Stimulated activated naive B cell treated with anti-CD40 and anti-IgM and Interleukin-4, amounts not matched to agents 10 μg/mL and 1 μg/mL and 100 μg/mL, for 72 hours (primary cell): Measurements from ENCODE around the gene AMHR2.
A peak's percentile ranks its signal among the peaks of the same experiment; 100 is the strongest.
"Not testable (repeated sequence)": the region's sequence is repeated elsewhere in the genome, so short reads cannot be mapped to it uniquely, and the experiment has no call there.

Source experiments
- ATAC-seq, 2 donors: fragments of 150-1000 bp; cut with Tn5 transposase; replicated peaks; 2 replicates each; pipeline ENCODE4 v1.10.0; 2021; ENCODE audit warnings: moderate library complexity in 1 of 2
- DNase-seq: peaks from one replicate; pipeline ENCODE4 v3.0.0; 2021
- H3K27ac Mint-ChIP-seq: one replicate; pipeline ENCODE4 v1.8.0; 2022; ENCODE audit warnings: mild to moderate bottlenecking, mixed read lengths
- H3K27me3 Mint-ChIP-seq, 2 donors: one replicate each; pipeline ENCODE4 v1.8.0; 2022; ENCODE audit warnings: mixed read lengths in 2 of 2
- H3K36me3 Mint-ChIP-seq, 2 donors: one replicate each; pipeline ENCODE4 v1.8.0; 2022; ENCODE audit warnings: mixed read lengths in 2 of 2, mild to moderate bottlenecking in 1 of 2
- H3K4me1 Mint-ChIP-seq, 2 donors: one replicate each; pipeline ENCODE4 v1.8.0; 2022; ENCODE audit warnings: mixed read lengths in 2 of 2, mild to moderate bottlenecking in 1 of 2
- H3K4me3 Mint-ChIP-seq, 2 donors: one replicate each; pipeline ENCODE4 v1.8.0; 2022; ENCODE audit warnings: mild to moderate bottlenecking in 2 of 2, mixed read lengths in 2 of 2, moderate library complexity in 1 of 2
- H3K9me3 Mint-ChIP-seq, 2 donors: one replicate each; pipeline ENCODE4 v1.8.0; 2022; ENCODE audit warnings: mixed read lengths in 2 of 2, mild to moderate bottlenecking in 1 of 2

AMHR2 gene

GRCh38 chr12:53424626-53425514 lies 1.2 kb downstream of the AMHR2 start:
- no peaks in the 10 kb centered on the region for H3K9me3 Mint-ChIP-seq
- ATAC-seq, result no peak
- no peaks in the 10 kb centered on the region for H3K36me3 Mint-ChIP-seq
- no peak overlapping the region for H3K4me3 Mint-ChIP-seq
- H3K27ac Mint-ChIP-seq, result peak overlapping the region; percentile 34
- no peak for DNase-seq
- H3K27me3 Mint-ChIP-seq, result no peaks in the 10 kb centered on the region
- peaks cover 10 to 19% of the 10 kb centered on the region in 2 donors for H3K4me1 Mint-ChIP-seq

- DNase-seq (no peak), ATAC-seq (no peak)
- H3K27me3 Mint-ChIP-seq, result no peaks in the 10 kb centered on the region
- peaks cover 8 to 15% of the 10 kb centered on the region in 2 donors for H3K4me1 Mint-ChIP-seq
- H3K27ac Mint-ChIP-seq, result no peak overlapping the region
- no peak overlapping the region for H3K4me3 Mint-ChIP-seq
- H3K9me3 Mint-ChIP-seq, result no peaks in the 10 kb centered on the region
- no peaks in the 10 kb centered on the region for H3K36me3 Mint-ChIP-seq
These were observed 2.0 kb downstream of the AMHR2 start for GRCh38 chr12:53425515-53426150.

GRCh38 chr12:53427905-53428594 lies 4.4 kb downstream of the AMHR2 start:
- Mint-ChIP-seq H3K36me3 (no peaks in the 10 kb centered on the region), H3K9me3 (no peaks in the 10 kb centered on the region), H3K27ac (no peak overlapping the region), H3K4me3 (no peak overlapping the region), H3K27me3 (no peaks in the 10 kb centered on the region), H3K4me1 (peaks cover 2 to 4% of the 10 kb centered on the region in 2 donors)
- no peak for DNase-seq
- ATAC-seq, result peak; percentile 53 to 70

- Mint-ChIP-seq H3K27ac (no peak overlapping the region), H3K36me3 (no peaks in the 10 kb centered on the region), H3K4me3 (no peak overlapping the region), H3K27me3 (no peaks in the 10 kb centered on the region), H3K9me3 (no peaks in the 10 kb centered on the region), H3K4me1 (peaks cover 2% of the 10 kb centered on the region in 2 donors)
- DNase-seq, result no peak
- no peak for ATAC-seq
These were observed 5.1 kb downstream of the AMHR2 start for GRCh38 chr12:53428741-53429140.

GRCh38 chr12:53430116-53430515 lies 6.5 kb downstream of the AMHR2 start:
- no peak overlapping the region for H3K4me3 Mint-ChIP-seq
- H3K27ac Mint-ChIP-seq, result no peak overlapping the region
- H3K9me3 Mint-ChIP-seq, result no peaks in the 10 kb centered on the region
- no peak for DNase-seq
- no peaks in the 10 kb centered on the region for H3K27me3 Mint-ChIP-seq
- ATAC-seq, result no peak
- H3K4me1 Mint-ChIP-seq, result peaks cover 0 to 2% of the 10 kb centered on the region in 2 donors
- no peaks in the 10 kb centered on the region for H3K36me3 Mint-ChIP-seq

GRCh38 chr12:53431187-53431586 lies 7.5 kb downstream of the AMHR2 start:
- H3K9me3 Mint-ChIP-seq, result no peaks in the 10 kb centered on the region
- no peaks in the 10 kb centered on the region for H3K36me3 Mint-ChIP-seq
- ATAC-seq (no peak), DNase-seq (no peak)
- H3K4me3 Mint-ChIP-seq, result no peak overlapping the region
- H3K27me3 Mint-ChIP-seq, result no peaks in the 10 kb centered on the region
- H3K4me1 Mint-ChIP-seq, result peaks cover 0 to 2% of the 10 kb centered on the region in 2 donors
- no peak overlapping the region for H3K27ac Mint-ChIP-seq

GRCh38 chr12:53435326-53435725 lies 11.7 kb downstream of the AMHR2 start:
- H3K9me3 Mint-ChIP-seq, H3K4me3 Mint-ChIP-seq, DNase-seq, H3K27ac Mint-ChIP-seq, H3K27me3 Mint-ChIP-seq, ATAC-seq, H3K4me1 Mint-ChIP-seq, H3K36me3 Mint-ChIP-seq: not testable (repeated sequence)

- not testable (repeated sequence) for ATAC-seq
These were observed 15.9 kb downstream of the AMHR2 start for GRCh38 chr12:53439582-53439981.

GRCh38 chr12:53441040-53441833 lies 17.6 kb downstream of the AMHR2 start, which contains the start of gene PRR13:
Gene PRR13, plus strand, starts transcription at chr12:53441734. Its CDS starts 981 bp downstream, at chr12:53442715.
- Mint-ChIP-seq H3K4me1 (peaks cover 22 to 41% of the 10 kb centered on the region in 2 donors), H3K36me3 (peaks cover 29 to 31% of the 10 kb centered on the region in 2 donors), H3K4me3 (peak within 1 kb of the TSS; percentile 89 to 91), H3K27me3 (no peaks in the 10 kb centered on the region), H3K27ac (peak within 1 kb of the TSS; percentile 94), H3K9me3 (no peaks in the 10 kb centered on the region)
- ATAC-seq, result peak; percentile 97 to 99
- DNase-seq, result peak; percentile 96

More at GRCh38 chr12:53439582-53439981, 15.9 kb downstream of the AMHR2 start:
- Mint-ChIP-seq H3K4me1 (peaks cover 13 to 26% of the 10 kb centered on the region in 2 donors), H3K36me3 (peaks cover 18 to 19% of the 10 kb centered on the region in 2 donors)
- H3K9me3 Mint-ChIP-seq, H3K4me3 Mint-ChIP-seq, DNase-seq, H3K27me3 Mint-ChIP-seq, H3K27ac Mint-ChIP-seq: not testable (repeated sequence)

- H3K27ac Mint-ChIP-seq, result peak overlapping the region; percentile 7
- peak overlapping the region; percentile 60 to 89 for H3K4me3 Mint-ChIP-seq
- ATAC-seq (no peak), DNase-seq (no peak)
- H3K4me1 Mint-ChIP-seq, result peaks cover 24 to 52% of the 10 kb centered on the region in 2 donors
- H3K36me3 Mint-ChIP-seq, result peaks cover 42 to 47% of the 10 kb centered on the region in 2 donors
- H3K9me3 Mint-ChIP-seq, result no peaks in the 10 kb centered on the region
- H3K27me3 Mint-ChIP-seq, result no peaks in the 10 kb centered on the region
These were observed 20.3 kb downstream of the AMHR2 start for GRCh38 chr12:53443955-53444354.

GRCh38 chr12:53444593-53445325 lies 21.1 kb downstream of the AMHR2 start:
- not testable (repeated sequence) for H3K9me3 Mint-ChIP-seq, DNase-seq, ATAC-seq, H3K27me3 Mint-ChIP-seq
- Mint-ChIP-seq H3K27ac (peak overlapping the region; percentile 26), H3K36me3 (peaks cover 42 to 47% of the 10 kb centered on the region in 2 donors), H3K4me3 (peak overlapping the region in 1 of 2 donors; percentile 60), H3K4me1 (peaks cover 24 to 52% of the 10 kb centered on the region in 2 donors)

- Mint-ChIP-seq H3K9me3 (no peaks in the 10 kb centered on the region), H3K27ac (peak overlapping the region; percentile 14)
These were observed 27.3 kb downstream of the AMHR2 start for GRCh38 chr12:53450936-53451335.

GRCh38 chr12:53451661-53452158 lies 28.1 kb downstream of the AMHR2 start, which contains the start of gene PCBP2:
Gene PCBP2, plus strand, starts transcription at chr12:53452102. Its CDS starts 2,699 bp downstream, at chr12:53454801.
- Mint-ChIP-seq H3K9me3 (no peaks in the 10 kb centered on the region), H3K4me3 (peak within 1 kb of the TSS; percentile 92 to 98), H3K27ac (peak within 1 kb of the TSS; percentile 100), H3K4me1 (peaks cover 14 to 40% of the 10 kb centered on the region in 2 donors), H3K36me3 (peaks cover 32 to 61% of the 10 kb centered on the region in 2 donors), H3K27me3 (no peaks in the 10 kb centered on the region)
- peak; percentile 97 for DNase-seq
- ATAC-seq, result peak; percentile 97

More at GRCh38 chr12:53450936-53451335, 27.3 kb downstream of the AMHR2 start:
- no peak for DNase-seq
- no peaks in the 10 kb centered on the region for H3K27me3 Mint-ChIP-seq
- peaks cover 16 to 48% of the 10 kb centered on the region in 2 donors for H3K4me1 Mint-ChIP-seq
- H3K36me3 Mint-ChIP-seq, result peaks cover 34 to 63% of the 10 kb centered on the region in 2 donors
- H3K4me3 Mint-ChIP-seq, result peak overlapping the region in 1 of 2 donors; percentile 6
- ATAC-seq, result no peak
